GM12878 (cell line): ENCODE data around the gene TRPT1. TPM values are rescaled to one million over a fixed set of nuclear protein-coding genes. Genes with fewer than 3 reads are reported as not detected.

Experiments used
- polyA plus RNA-seq, 11 experiments: library from polyadenylated mRNA; depleted of rRNA in 4 of 11; unstranded in 6 of 11; stranded (reverse) in 5 of 11; fragments of >200 nt; fragmentation: Nextera tagmentation in 4 of 11; fragmentation: Illumina TruSeq in 1 of 11; extraction: Ambion mirVana in 4 of 11; extraction: Trizol in 1 of 11; gene quantifications; 1 replicate in 1 of 11; 2 replicates in 10 of 11; pipeline versions ENCODE4 v1.2.1 to v1.2.3, GENCODE V29; 2011 to 2016; ENCODE audit warnings: inconsistent platforms in 2 of 11, missing spikeins in 2 of 11, low read depth in 1 of 11
- total RNA-seq, 4 experiments: library from RNA; depleted of rRNA in 3 of 4; stranded (reverse); fragments of >200 nt in 3 of 4; fragmentation: Illumina TruSeq in 1 of 4; extraction: Trizol in 1 of 4; gene quantifications; 2 replicates each; pipeline versions ENCODE4 v1.2.1 to v1.2.3, GENCODE V29; 2013 to 2021

Gene TRPT1
- total and polyA plus RNA-seq, 10 of the 15 experiments (the other 5 are each of a cell fraction or from before 2014, with no cell fraction given) = 7.1 to 63.0 (median 31.4) TPM

Other genes starting within 250 kb of the TRPT1 start
Only the 7 nearest of the 20 such genes appear.
- gene FERMT3, start 19.5 kb downstream of the TRPT1 start, total RNA-seq (2014; rRNA removed) = 122 and 145 TPM in 2 replicates
- 44.4 and 47.3 TPM in 2 replicates for gene FERMT3, start 19.5 kb downstream of the TRPT1 start, total RNA-seq (2014; rRNA removed; fragmentation: Illumina TruSeq; extraction: Trizol)
- 192 and 211 TPM in 2 replicates for gene FERMT3, start 19.5 kb downstream of the TRPT1 start, total RNA-seq (2021)
- gene FERMT3, start 19.5 kb downstream of the TRPT1 start, polyA plus RNA-seq (2011; rRNA removed) = 24.2 and 86.8 TPM in 2 replicates
- 6.8 and 49.0 TPM in 2 replicates for gene FERMT3, start 19.5 kb downstream of the TRPT1 start, polyA plus RNA-seq (2014; fragmentation: Illumina TruSeq; extraction: Trizol)
- gene FERMT3, start 19.5 kb downstream of the TRPT1 start, polyA plus RNA-seq (2014; fragmentation: Nextera tagmentation; extraction: Ambion mirVana) = 1 to 10 TPM; 2.0 to 9.2 TPM
- 141 and 191 TPM in 2 replicates for gene FERMT3, start 19.5 kb downstream of the TRPT1 start, polyA plus RNA-seq (2014; rRNA removed)
- 100 to 1,000 TPM; 198 to 207 TPM for gene FERMT3, start 19.5 kb downstream of the TRPT1 start, polyA plus RNA-seq (2016; fragmentation: Nextera tagmentation; extraction: Ambion mirVana)
- gene NUDT22, start 88 bp upstream of the TRPT1 start, total RNA-seq (2014; rRNA removed) = 102 and 115 TPM in 2 replicates
- 31.0 and 37.7 TPM in 2 replicates for gene NUDT22, start 88 bp upstream of the TRPT1 start, total RNA-seq (2014; rRNA removed; fragmentation: Illumina TruSeq; extraction: Trizol)
- gene NUDT22, start 88 bp upstream of the TRPT1 start, total RNA-seq (2021) = 87.7 and 91.0 TPM in 2 replicates
- gene NUDT22, start 88 bp upstream of the TRPT1 start, polyA plus RNA-seq (2011; rRNA removed) = 21.2 and 38.5 TPM in 2 replicates
- gene NUDT22, start 88 bp upstream of the TRPT1 start, polyA plus RNA-seq (2014; fragmentation: Illumina TruSeq; extraction: Trizol) = 6.0 and 17.0 TPM in 2 replicates
- 10 to 100 TPM in 1 of 2 experiments, 1 to 10 TPM in 1; 6.7 to 20.9 TPM for gene NUDT22, start 88 bp upstream of the TRPT1 start, polyA plus RNA-seq (2014; fragmentation: Nextera tagmentation; extraction: Ambion mirVana)
- gene NUDT22, start 88 bp upstream of the TRPT1 start, polyA plus RNA-seq (2014; rRNA removed) = 94.4 and 118 TPM in 2 replicates
- gene NUDT22, start 88 bp upstream of the TRPT1 start, polyA plus RNA-seq (2016; fragmentation: Nextera tagmentation; extraction: Ambion mirVana) = 10 to 100 TPM; 95.8 to 99.2 TPM
- gene DNAJC4, start 4.4 kb upstream of the TRPT1 start, total RNA-seq (2014; rRNA removed) = 19.8 and 26.1 TPM in 2 replicates
- gene DNAJC4, start 4.4 kb upstream of the TRPT1 start, total RNA-seq (2014; rRNA removed; fragmentation: Illumina TruSeq; extraction: Trizol) = 19.3 and 22.5 TPM in 2 replicates
- 33.7 and 36.4 TPM in 2 replicates for gene DNAJC4, start 4.4 kb upstream of the TRPT1 start, total RNA-seq (2021)
- gene DNAJC4, start 4.4 kb upstream of the TRPT1 start, polyA plus RNA-seq (2011; rRNA removed) = 22.4 and 33.9 TPM in 2 replicates
- 12.0 and 27.8 TPM in 2 replicates for gene DNAJC4, start 4.4 kb upstream of the TRPT1 start, polyA plus RNA-seq (2014; fragmentation: Illumina TruSeq; extraction: Trizol)
- 1 to 10 TPM; 3.7 to 9.7 TPM for gene DNAJC4, start 4.4 kb upstream of the TRPT1 start, polyA plus RNA-seq (2014; fragmentation: Nextera tagmentation; extraction: Ambion mirVana)
- gene DNAJC4, start 4.4 kb upstream of the TRPT1 start, polyA plus RNA-seq (2014; rRNA removed) = 64.9 and 70.6 TPM in 2 replicates
- 10 to 100 TPM; 32.4 to 35.0 TPM for gene DNAJC4, start 4.4 kb upstream of the TRPT1 start, polyA plus RNA-seq (2016; fragmentation: Nextera tagmentation; extraction: Ambion mirVana)
- gene VEGFB, start 8.4 kb upstream of the TRPT1 start, total RNA-seq (2014; rRNA removed) = 23.3 and 25.4 TPM in 2 replicates
- 16.3 and 17.5 TPM in 2 replicates for gene VEGFB, start 8.4 kb upstream of the TRPT1 start, total RNA-seq (2014; rRNA removed; fragmentation: Illumina TruSeq; extraction: Trizol)
- 75.8 and 81.7 TPM in 2 replicates for gene VEGFB, start 8.4 kb upstream of the TRPT1 start, total RNA-seq (2021)
- gene VEGFB, start 8.4 kb upstream of the TRPT1 start, polyA plus RNA-seq (2011; rRNA removed) = 8.4 and 11.1 TPM in 2 replicates
- 17.0 and 24.2 TPM in 2 replicates for gene VEGFB, start 8.4 kb upstream of the TRPT1 start, polyA plus RNA-seq (2014; fragmentation: Illumina TruSeq; extraction: Trizol)
- gene VEGFB, start 8.4 kb upstream of the TRPT1 start, polyA plus RNA-seq (2014; fragmentation: Nextera tagmentation; extraction: Ambion mirVana) = 10 to 100 TPM in 1 of 2 experiments, 1 to 10 TPM in 1; 7.0 to 28.1 TPM
- gene VEGFB, start 8.4 kb upstream of the TRPT1 start, polyA plus RNA-seq (2014; rRNA removed) = 32.8 and 46.0 TPM in 2 replicates
- gene VEGFB, start 8.4 kb upstream of the TRPT1 start, polyA plus RNA-seq (2016; fragmentation: Nextera tagmentation; extraction: Ambion mirVana) = 10 to 100 TPM; 12.4 to 12.7 TPM
- 47.8 and 62.4 TPM in 2 replicates for gene FKBP2, start 14.9 kb upstream of the TRPT1 start, total RNA-seq (2014; rRNA removed)
- gene FKBP2, start 14.9 kb upstream of the TRPT1 start, total RNA-seq (2014; rRNA removed; fragmentation: Illumina TruSeq; extraction: Trizol) = 39.1 and 41.5 TPM in 2 replicates
- gene FKBP2, start 14.9 kb upstream of the TRPT1 start, total RNA-seq (2021) = 31.6 and 37.1 TPM in 2 replicates
- 10.7 and 25.5 TPM in 2 replicates for gene FKBP2, start 14.9 kb upstream of the TRPT1 start, polyA plus RNA-seq (2011; rRNA removed)
- gene FKBP2, start 14.9 kb upstream of the TRPT1 start, polyA plus RNA-seq (2014; fragmentation: Illumina TruSeq; extraction: Trizol) = 7.5 and 37.5 TPM in 2 replicates
- 10 to 100 TPM in 1 of 2 experiments, 1 to 10 TPM in 1; 1.8 to 26.8 TPM for gene FKBP2, start 14.9 kb upstream of the TRPT1 start, polyA plus RNA-seq (2014; fragmentation: Nextera tagmentation; extraction: Ambion mirVana)
- 58.6 and 61.9 TPM in 2 replicates for gene FKBP2, start 14.9 kb upstream of the TRPT1 start, polyA plus RNA-seq (2014; rRNA removed)
- 10 to 100 TPM; 95.0 to 99.7 TPM for gene FKBP2, start 14.9 kb upstream of the TRPT1 start, polyA plus RNA-seq (2016; fragmentation: Nextera tagmentation; extraction: Ambion mirVana)
- gene PPP1R14B, start 20.8 kb upstream of the TRPT1 start, total RNA-seq (2014; rRNA removed) = 219 and 251 TPM in 2 replicates
- 170 and 195 TPM in 2 replicates for gene PPP1R14B, start 20.8 kb upstream of the TRPT1 start, total RNA-seq (2014; rRNA removed; fragmentation: Illumina TruSeq; extraction: Trizol)
- 264 and 283 TPM in 2 replicates for gene PPP1R14B, start 20.8 kb upstream of the TRPT1 start, total RNA-seq (2021)
- 75.7 and 138 TPM in 2 replicates for gene PPP1R14B, start 20.8 kb upstream of the TRPT1 start, polyA plus RNA-seq (2011; rRNA removed)
- 42.7 and 109 TPM in 2 replicates for gene PPP1R14B, start 20.8 kb upstream of the TRPT1 start, polyA plus RNA-seq (2014; fragmentation: Illumina TruSeq; extraction: Trizol)
- gene PPP1R14B, start 20.8 kb upstream of the TRPT1 start, polyA plus RNA-seq (2014; fragmentation: Nextera tagmentation; extraction: Ambion mirVana) = 10 to 100 TPM in 1 of 2 experiments, 1 to 10 TPM in 1; 8.4 to 27.7 TPM
- 222 and 270 TPM in 2 replicates for gene PPP1R14B, start 20.8 kb upstream of the TRPT1 start, polyA plus RNA-seq (2014; rRNA removed)
- 10 to 100 TPM; 59.7 to 84.0 TPM for gene PPP1R14B, start 20.8 kb upstream of the TRPT1 start, polyA plus RNA-seq (2016; fragmentation: Nextera tagmentation; extraction: Ambion mirVana)
- gene PLCB3, start 25.3 kb upstream of the TRPT1 start, total RNA-seq (2014; rRNA removed) = 7.5 and 7.7 TPM in 2 replicates
- gene PLCB3, start 25.3 kb upstream of the TRPT1 start, total RNA-seq (2014; rRNA removed; fragmentation: Illumina TruSeq; extraction: Trizol) = 2.8 and 3.3 TPM in 2 replicates
- gene PLCB3, start 25.3 kb upstream of the TRPT1 start, total RNA-seq (2021) = 7.8 and 10.3 TPM in 2 replicates
- gene PLCB3, start 25.3 kb upstream of the TRPT1 start, polyA plus RNA-seq (2011; rRNA removed) = 2.0 and 3.2 TPM in 2 replicates
- gene PLCB3, start 25.3 kb upstream of the TRPT1 start, polyA plus RNA-seq (2014; fragmentation: Illumina TruSeq; extraction: Trizol) = 1.1 and 3.6 TPM in 2 replicates
- gene PLCB3, start 25.3 kb upstream of the TRPT1 start, polyA plus RNA-seq (2014; fragmentation: Nextera tagmentation; extraction: Ambion mirVana) = under 1 TPM; 0.03 to 0.18 TPM
- 7.3 and 7.6 TPM in 2 replicates for gene PLCB3, start 25.3 kb upstream of the TRPT1 start, polyA plus RNA-seq (2014; rRNA removed)
- gene PLCB3, start 25.3 kb upstream of the TRPT1 start, polyA plus RNA-seq (2016; fragmentation: Nextera tagmentation; extraction: Ambion mirVana) = 1 to 10 TPM; 1.4 TPM